HEK293T (cell line): ENCODE results near the gene PRKCH.

Experiments used
- BHLHE40 ChIP-seq: fragments of 450-650 bp; IDR thresholded peaks from 2 replicates; pipeline ENCODE4 v1.6.1; 2016; ENCODE audit warnings: mild to moderate bottlenecking, moderate library complexity, borderline replicate concordance
- L3MBTL2 ChIP-seq: fragments of 450-650 bp; conservative IDR thresholded peaks from 2 replicates; pipeline ENCODE4 v1.6.1; 2016; ENCODE audit warnings: mild to moderate bottlenecking

- TF ChIP-seq BHLHE40 (no peak), L3MBTL2 (no peak)
These were observed 138.7 kb downstream of the PRKCH start for GRCh38 chr14:61460063-61460462.
